Measurements from ENCODE around the gene UBE2G2.

- no peak for TF ChIP-seq YY1 (IDR thresholded peaks at IDR 0.05; ENCODE audit: insufficient read depth, insufficient read length)
- no peak for TF ChIP-seq SUZ12 (IDR thresholded peaks at IDR 0.05; ENCODE audit: extremely low read depth, insufficient read depth, insufficient read length)
- TF ChIP-seq ZNF274 (IDR thresholded peaks at IDR 0.05; ENCODE audit: low read depth, low read length) = no peak
Observed at GRCh38 chr21:44763050-44763378, 38.6 kb downstream of the UBE2G2 start.

Measured in NT2/D1 (cell line).